ENCODE results near the gene PRH2. TPM values are rescaled to one million over a fixed set of nuclear protein-coding genes. Genes with fewer than 3 reads are reported as not detected.
A peak's percentile ranks its signal among the peaks of the same experiment; 100 is the strongest.

PRH2 gene
- not detected in 2 replicates for total RNA-seq

DNA sequence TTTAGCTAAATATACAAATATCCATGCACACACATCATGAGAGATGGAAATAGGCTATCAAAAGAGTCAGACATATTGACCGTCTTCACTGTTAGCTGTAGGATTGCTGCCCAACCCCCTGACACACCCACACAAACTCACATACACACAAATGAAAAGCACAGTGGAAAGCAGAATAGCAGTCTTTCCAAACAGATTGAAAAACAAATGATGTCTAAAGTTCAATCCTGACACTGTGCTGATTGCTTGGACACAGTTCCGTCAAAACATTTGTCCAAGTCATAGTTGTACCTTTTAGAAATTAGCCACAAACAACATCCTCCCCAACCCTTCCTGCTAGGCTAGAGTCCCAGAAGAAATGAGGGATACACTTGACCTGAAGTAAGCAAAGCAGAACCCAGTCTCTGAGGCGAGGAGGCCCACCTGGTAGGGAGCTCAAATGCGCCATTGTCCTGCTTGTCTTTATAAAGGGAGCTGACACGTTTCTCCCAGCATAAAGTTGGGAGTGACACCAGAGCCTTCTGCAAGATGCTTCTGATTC, at the start of gene PRH2:
TSS of gene PRH2 (plus strand) at position 491 of the 541 bp plus-strand sequence. CDS start at position 529, 38 bp downstream.
- DNase-seq (ENCODE audit: low read depth in 2 of 2): no peak

DNA sequence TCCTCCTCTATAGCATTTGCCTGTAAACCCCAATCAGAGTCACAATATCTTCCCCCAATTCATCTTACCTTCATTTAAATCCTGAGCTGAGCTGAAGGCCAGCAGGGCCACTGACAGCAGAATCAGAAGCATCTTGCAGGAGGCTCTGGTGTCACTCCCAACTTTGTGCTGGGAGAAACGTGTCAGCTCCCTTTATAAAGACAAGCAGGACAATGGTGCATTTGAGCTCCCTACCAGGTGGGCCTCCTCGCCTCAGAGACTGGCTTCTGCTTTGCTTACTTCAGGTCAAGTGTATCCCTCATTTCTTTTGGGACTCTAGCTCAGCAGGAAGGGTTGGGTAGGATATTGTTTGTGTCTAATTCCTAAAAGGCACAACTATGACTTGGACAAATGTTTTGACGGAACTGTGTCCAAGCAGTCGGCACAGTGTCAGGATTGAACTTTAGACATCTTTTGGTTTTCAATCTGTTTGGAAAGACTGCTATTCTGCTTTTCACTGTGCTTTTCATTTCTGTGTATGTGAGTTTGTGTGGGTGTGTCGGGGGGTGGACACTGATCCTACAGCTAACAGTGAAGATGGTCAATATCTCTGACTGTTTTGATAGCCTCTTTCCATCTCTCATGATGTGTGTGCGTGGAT, 44.8 kb upstream of the PRH2 start, which contains the start of gene PRH1:
TSS of gene PRH1 (minus strand) at position 170 of the 640 bp plus-strand sequence. CDS start at position 132, 38 bp downstream.
- DNase-seq (ENCODE audit: low read depth in 2 of 2): no peak

DNA sequence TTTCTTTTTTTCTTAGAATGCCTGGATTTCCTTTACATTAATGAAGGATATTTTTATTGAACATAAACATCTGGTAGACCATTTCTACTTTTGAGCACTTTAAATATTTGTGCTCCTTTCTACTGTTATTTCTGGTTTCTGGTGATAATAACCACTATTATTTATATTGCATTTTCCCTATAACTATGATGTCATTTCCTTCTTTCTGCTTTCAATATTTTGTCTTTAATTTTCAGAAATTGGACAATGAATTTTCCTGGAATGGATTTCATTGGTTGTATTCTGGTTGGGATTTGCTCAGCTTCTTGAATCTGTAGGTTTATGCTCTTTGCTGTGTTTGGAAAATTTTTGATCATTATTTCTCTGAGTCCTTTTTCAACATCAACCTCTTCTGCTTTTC, 39.8 kb upstream of the PRH2 start:
- DNase-seq (ENCODE audit: low read depth in 2 of 2): no peak

DNA sequence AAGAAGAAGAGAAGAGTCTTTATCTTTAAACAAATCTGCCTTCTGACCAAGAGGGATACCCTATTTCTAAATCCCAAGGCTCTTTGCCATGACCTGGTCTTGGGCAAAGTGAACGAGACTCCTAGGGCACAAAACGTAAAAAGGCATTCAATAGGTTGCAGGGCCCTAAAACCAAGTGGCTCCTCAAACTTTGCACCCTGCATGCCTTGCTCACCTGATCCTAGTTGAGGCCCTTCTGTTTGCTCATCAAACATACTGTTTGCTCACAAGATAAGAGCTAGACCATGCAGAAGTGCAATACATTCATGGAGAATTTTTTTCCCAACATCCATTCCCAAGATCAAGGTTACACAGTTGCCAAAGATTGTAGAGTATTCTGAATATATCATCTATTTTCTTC, 37.1 kb upstream of the PRH2 start:
- no peak for DNase-seq (ENCODE audit: low read depth in 2 of 2)

DNA sequence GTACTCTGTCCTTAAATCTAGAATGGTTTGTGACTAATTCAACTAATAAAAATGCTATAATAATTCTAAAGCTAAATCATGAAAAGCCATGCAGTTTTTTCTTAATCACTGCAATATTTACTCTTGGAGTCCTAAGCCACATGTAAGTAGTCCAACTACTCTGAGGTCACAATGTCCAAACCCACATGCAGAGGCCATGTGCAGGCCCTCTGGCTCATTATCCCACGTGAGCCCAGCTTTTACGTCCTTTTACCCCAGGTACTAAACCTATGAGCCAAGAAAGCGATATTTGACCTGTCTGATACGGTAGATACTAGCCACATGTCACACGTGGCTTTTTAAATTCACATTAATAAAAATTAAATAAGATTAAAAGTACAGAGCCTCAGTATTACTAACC, 32.2 kb upstream of the PRH2 start:
- no peak for DNase-seq (ENCODE audit: low read depth in 2 of 2)

DNA sequence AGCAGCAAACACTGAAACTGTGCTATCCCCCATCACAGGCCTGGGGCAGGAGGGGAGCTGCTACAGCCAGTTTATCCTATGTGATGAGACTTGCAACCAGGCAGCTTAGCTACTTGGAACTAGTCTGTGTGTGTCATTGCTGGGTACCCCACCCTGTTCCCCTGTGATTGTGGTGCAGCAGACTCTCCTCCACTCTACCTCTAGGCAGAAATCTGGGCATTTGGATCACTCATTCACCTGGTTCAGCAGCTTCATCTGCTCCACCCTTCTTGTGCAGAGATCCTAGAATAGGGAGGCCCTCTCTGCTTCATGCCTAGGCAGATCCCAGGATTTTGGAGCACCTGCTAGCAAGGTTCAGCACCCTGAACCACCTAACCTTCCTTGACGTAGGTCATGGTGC, 28.5 kb upstream of the PRH2 start:
- DNase-seq (ENCODE audit: low read depth in 2 of 2): no peak

DNA sequence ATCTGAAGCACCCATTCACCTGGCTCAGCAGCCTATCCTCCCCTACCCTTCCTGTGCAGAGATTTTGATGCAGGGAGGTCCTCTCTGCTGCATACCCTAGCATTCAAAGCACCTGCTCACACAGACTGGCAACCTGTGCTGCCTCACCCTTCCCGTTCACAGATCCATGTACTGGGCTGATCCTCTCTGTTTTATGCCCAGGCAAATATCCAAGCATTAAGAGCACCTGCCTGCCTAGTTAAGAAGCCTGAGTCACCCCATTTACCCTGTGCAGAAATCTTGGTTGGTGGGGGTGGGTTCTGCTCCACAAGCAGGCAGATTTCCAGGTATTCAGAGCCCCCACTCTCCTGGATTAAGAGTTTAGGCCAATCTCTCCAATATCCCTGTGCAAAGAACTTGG, 28.1 kb upstream of the PRH2 start:
- no peak for DNase-seq (ENCODE audit: low read depth in 2 of 2)

DNA sequence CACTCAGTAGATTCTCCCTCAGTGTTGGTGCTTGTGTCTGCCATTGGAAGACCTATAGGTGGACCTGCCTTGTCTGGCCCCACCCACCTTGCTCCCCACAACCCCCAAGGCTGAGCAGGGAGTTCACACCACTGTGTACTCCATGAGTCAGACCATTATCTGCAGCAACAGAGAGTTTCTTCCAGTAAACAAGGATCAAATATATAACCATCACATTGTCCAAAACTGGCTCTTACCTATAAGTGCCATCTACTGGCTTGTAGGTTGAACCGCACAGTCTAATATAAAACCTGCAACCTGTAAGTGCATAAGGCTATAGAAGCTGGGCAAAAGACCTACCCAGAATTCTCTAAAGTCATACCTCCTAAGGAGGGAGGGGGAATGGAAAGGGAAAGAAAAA, 27.6 kb upstream of the PRH2 start:
- DNase-seq (ENCODE audit: low read depth in 2 of 2): peak in 1 of 2 donors; percentile 5

DNA sequence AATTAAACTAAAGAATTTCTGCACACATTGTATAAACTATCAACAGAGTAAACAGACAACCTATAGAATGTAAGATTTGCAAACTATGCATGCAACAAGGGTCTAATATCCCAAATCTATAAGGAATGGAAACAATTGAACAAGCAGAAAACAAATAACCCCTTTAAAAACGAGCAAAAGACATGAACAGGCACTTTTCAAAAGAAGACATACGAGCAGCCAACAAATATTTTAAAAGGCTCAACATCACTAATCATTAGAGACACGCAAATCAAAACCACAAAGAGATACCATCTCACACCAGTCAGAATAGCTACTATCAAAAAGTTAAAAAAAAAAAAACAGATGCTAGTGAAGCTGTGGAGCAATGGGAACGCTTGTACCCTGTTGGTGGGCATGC, 24.4 kb upstream of the PRH2 start:
- DNase-seq (ENCODE audit: low read depth in 2 of 2): no peak

DNA sequence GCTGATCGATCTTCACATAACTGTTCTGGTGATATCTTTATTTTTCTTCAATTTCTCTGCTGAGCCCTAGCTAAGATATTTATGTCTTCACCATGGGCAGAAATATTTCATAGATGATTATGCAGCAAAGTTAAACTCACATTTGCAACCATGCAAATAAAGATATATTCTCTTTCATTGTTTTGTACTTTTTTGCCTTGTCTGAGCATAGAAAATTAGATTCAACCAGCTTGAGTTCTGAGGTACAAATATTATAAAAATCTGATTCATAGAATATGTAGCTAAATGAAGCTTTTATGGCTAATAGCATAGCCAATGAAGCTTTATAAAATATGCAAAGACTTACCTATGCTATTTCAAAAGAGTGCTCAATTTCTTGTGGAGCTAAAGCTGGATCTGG, 19.6 kb upstream of the PRH2 start, which contains the start of gene TAS2R13:
TSS of gene TAS2R13 (minus strand) at position 101 of the 400 bp plus-strand sequence. CDS start 264 bp downstream, outside the sequence.
- DNase-seq (ENCODE audit: low read depth in 2 of 2): no peak

DNA sequence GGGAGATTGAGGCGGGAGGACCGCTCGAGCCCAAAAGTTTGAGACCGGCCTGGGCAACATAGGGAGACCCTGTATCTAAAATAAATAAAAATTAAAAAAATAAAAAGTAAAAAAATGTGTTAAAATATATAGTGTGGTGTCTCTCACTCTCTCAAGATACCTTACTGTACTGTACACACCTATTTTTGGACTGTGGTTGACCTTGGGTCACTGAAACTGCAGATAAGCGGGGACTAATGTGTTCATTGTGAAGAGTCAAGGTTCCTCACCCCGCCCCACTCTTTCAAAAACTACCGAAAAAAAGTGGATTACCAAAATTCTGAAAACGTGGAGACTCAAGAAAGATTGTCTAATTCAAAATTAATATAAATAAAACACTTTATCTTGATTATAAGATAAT, 18.7 kb upstream of the PRH2 start:
- DNase-seq (ENCODE audit: low read depth in 2 of 2): no peak

DNA sequence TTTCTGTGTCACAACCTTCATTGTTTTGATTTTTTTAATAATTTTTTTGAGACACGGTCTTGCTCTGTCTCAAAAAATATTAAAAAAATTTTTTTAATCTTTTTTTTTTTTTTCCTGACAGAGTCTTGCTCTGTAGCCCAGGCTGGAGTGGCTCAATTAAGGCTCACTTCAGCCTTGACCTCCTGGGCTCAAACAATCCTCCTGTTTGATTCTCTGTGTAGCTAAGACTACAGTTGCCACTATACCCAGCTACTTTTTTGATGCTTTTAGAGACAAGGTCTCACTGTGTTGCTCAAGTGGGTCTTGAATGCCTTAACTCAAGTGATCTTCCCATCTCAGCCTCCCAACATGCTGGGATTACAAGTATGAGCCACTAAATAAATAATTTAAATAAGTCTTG, 9.2 kb upstream of the PRH2 start:
- DNase-seq (ENCODE audit: low read depth in 2 of 2): no peak

DNA sequence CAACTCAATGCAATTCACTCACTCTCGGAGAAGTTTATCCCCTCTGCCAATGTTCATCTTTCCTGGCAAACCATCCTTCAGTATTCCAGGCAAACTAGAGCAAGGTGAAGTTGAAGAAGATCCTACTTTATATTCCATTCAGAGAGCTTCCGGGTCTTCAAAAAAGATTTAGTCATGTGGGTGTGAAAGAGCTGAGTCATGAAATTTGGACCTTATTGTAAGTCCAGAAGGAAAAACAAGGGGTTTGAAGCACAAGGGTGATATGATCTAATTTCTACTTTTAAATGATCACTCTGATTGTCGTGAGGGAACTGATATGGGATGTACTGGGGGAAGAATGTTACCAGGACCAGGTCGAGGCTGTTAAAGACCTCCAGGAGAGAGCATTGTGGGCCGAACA, 2.8 kb upstream of the PRH2 start:
- DNase-seq (ENCODE audit: low read depth in 2 of 2): no peak

DNA sequence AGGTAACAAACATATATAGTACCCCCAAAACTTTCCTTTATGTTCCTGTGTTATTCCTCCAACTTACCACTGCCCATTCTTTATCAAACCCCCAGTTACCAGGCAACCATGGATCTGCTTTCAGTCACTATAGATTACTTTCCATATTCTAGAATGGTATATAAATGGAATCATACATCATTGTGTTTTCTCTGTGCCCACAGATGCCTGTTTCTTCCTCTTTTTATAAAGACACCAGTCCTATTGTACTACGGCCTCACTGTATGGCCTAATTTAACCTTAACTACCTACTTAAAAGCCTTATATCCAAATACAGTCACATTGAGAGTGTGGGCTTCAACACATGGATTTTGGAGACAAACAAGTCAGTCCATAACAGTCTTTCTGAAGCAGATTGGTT, 7.5 kb downstream of the PRH2 start:
- DNase-seq (ENCODE audit: low read depth in 2 of 2): no peak

DNA sequence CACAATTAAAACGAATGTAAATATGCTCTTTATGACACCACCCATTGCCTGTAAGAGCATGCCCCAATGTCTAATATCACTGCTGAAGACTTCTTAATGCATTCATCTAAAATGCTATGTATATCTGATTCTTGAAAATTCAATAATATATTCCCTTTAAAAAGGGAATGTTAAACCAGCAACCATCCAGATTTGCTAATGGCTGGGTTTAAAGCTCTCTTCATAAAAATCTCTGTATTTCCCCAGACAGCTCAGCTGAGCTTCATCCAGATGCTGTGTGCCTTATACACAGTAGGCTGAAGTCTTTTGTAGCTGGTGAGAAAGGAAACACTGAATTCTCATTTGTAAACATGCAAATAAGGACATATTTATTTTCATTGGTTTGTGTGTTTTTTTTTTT, 10.1 kb downstream of the PRH2 start, which contains the start of gene TAS2R14:
TSS of gene TAS2R14 (minus strand) at position 101 of the 400 bp plus-strand sequence. CDS start at position 45, 56 bp downstream.
- no peak for DNase-seq (ENCODE audit: low read depth in 2 of 2)

DNA sequence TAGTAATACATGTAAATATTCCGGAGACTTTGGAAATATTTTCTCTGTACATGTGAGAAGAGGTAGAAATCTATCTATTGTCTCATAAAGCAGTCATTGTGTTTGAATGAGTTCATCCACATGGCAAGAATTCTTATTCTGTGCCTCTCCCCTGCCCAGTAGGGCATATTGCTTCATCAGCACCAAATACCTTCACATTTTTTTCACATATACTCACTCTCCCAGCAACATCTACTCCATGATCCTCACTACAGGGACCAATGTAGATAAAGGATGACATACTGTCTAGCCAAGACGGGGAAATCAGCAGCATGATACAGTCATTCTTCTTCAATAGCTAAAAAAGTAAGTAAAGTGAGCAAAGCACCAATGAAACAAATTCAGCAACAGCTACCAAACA, 11.4 kb downstream of the PRH2 start:
- DNase-seq (ENCODE audit: low read depth in 2 of 2): no peak

DNA sequence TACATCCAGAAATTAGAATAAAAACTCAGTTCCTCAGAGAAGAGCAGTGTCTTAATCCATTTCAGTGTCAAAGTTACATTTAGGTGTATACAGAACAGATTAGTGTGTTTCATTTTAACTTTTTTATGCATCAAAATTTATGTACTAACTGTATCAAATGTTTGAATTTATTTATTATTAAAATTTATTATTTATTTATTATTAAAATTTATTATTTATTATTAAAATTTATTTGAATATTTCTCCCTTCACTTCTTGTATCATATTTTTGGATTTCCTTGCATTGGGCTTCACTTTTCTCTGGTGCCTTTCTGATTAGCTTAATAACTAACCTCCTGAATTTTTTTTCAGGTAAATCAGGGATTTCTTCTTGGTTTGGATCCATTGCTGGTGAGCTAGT, 12.3 kb downstream of the PRH2 start:
- DNase-seq (ENCODE audit: low read depth in 2 of 2): no peak

DNA sequence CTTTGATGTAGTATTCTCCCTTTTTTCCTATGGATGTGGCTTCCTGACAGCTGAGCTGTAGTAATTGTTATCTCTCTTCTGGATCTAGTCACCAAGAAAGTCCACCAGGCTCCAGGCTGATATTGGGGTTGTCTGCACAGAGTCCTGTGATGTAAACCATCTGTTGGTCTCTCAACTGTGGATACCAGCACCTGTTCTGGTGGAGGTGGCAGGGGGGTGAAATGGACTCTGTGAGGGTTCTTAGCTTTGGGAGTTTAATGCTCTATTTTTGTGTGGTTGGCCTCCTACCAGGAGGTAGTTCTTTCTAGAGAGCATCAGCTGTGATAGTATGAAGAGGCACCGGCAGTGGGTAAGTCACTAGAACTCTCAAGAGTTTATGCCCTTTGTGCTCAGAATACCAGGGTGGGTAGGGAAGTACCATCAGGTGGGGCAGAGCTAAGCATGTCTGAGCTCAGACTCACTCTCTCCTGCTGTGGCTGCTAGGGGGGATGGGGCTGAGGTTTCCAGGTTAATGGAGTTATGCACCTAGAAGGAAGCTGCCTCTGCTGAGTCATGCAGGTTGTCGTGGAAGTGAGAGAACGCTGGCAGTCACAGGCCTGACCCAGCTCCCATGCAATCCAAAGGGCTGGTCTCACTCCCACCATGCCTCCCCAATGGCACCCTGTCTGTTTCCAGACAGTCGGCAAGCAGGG, 13.0 kb downstream of the PRH2 start:
- DNase-seq (ENCODE audit: low read depth in 2 of 2): no peak

DNA sequence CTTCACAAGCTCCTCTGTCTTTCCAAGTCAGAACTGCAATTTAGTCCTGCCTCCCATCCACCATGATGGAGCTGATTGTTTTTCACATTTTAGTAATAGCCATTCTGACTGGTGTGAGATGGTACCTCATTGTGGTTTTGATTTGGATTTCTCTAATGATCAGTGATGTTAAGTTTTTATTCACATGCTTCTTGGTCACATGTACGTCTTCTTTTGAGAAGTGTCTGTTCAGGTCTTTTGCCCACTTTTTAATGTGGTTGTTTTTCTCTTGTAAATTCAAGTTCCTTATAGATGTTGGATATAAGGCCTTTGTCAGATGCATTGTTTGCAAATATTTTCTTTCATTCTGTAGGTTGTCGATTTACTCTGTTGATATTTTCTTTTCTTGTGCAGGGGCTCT, 14.1 kb downstream of the PRH2 start:
- no peak for DNase-seq (ENCODE audit: low read depth in 2 of 2)

DNA sequence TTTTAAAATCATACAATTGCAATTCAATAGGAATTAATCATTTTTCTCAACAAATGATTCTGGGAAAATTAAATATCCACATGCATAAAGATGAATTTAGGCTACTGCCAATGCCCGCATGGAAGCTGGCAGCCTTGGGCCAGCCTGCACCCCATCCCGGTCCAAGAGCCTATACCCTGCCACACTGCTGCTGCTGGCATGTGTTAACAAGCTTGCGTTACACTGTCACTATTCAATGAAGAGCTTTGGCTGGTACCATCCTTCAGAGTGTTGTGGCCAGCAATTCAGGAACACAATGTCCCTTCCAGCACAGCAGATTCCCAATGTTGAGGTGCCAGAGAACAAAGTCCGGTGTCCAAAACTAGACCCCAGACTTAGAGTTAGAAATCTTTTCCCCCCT, 23.6 kb downstream of the PRH2 start:
- DNase-seq (ENCODE audit: low read depth in 2 of 2): no peak

DNA sequence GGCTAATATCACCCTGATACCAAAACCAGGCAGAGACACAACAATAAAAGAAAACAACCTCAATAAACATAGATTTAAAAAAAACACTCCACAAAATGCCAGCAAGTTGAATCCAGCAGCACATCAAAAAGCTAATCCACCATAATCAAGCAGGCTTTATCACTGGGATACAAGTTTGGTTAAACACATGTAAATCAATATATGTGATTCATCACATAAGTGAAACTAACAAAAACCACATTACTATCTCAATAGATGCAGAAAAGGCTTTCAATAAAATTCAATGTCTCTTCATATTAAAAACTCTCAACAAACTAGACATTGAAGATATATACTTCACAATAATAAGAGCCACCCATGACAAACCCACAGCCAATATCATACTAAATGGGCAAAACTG, 27.0 kb downstream of the PRH2 start:
- DNase-seq (ENCODE audit: low read depth in 2 of 2): no peak

DNA sequence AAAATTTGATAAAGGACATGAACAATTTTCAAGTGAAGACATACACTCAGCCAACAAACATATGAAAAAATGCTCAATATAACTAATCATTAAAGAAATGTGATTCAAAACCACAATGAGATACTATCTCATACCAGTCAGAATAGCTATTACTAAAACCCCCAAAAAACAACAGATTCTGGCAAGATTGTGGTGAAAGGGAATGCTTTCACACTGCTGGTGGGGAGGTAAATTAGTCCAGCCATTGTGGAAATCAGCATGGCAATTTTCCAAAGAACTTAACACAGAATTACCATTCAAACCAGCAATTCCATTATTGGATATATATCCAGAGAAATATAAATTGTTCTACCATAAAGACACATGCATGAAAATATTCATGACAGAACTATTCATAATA, 28.7 kb downstream of the PRH2 start:
- DNase-seq (ENCODE audit: low read depth in 2 of 2): no peak

DNA sequence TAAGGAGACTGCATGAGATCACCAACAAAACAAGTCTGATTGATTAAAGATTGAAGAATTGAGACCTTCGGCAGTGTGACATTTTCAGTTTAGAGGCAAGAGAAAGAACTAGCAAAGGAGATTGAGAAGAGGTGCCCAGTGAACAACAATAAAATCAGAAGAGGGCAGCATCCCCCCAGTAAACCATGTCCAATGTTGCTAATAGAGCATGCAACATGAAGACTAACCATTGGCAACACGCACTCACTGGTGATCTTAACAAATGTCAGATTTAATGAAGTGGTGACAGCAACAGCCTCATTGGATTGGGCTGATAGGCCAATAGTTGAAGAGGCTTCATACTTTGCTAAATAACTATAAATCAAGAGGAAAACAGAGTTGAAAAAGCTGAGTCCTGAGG, 30.8 kb downstream of the PRH2 start:
- peak; percentile 16 to 58 for DNase-seq (ENCODE audit: low read depth in 2 of 2)
